HepG2 (cell line): ENCODE data around the gene ADCY9. TPM values are rescaled to one million over a fixed set of nuclear protein-coding genes. Genes with fewer than 3 reads are reported as not detected.

Experiments
- ARHGAP35 ChIP-seq: sonication (generic); formaldehyde crosslinking; IDR thresholded peaks from 2 replicates; pipeline ENCODE4 v1.9.0; 2022; ENCODE audit warnings: mild to moderate bottlenecking, inconsistent platforms, moderate library complexity, missing genetic modification reagents, borderline replicate concordance
- BORCS8-MEF2B ChIP-seq: sonication (generic); formaldehyde crosslinking; IDR thresholded peaks from 2 replicates; pipeline ENCODE4 v1.8.0; 2022; ENCODE audit warnings: mild to moderate bottlenecking, missing genetic modification reagents
- CREM ChIP-seq, 2 experiments: sonication (generic) in 1 of 2; formaldehyde crosslinking in 1 of 2; IDR thresholded peaks; 2 replicates each; pipeline versions ENCODE4 v1.4.0 to v1.6.1; 2016 to 2020; ENCODE audit warnings: antibody characterized with exemption in 1 of 2, mild to moderate bottlenecking in 1 of 2, missing genetic modification reagents in 1 of 2
- HNRNPLL ChIP-seq: fragments of 200-400 bp; formaldehyde crosslinking; IDR thresholded peaks from 2 replicates; pipeline ENCODE4 v1.6.1; 2017; ENCODE audit warnings: mild to moderate bottlenecking, low read depth, low read length; ENCODE audit not compliant: poor library complexity, severe bottlenecking
- JUN ChIP-seq: sonication (generic); formaldehyde crosslinking; IDR thresholded peaks from 2 replicates; pipeline ENCODE4 v1.4.0; 2020; ENCODE audit warnings: mild to moderate bottlenecking, missing genetic modification reagents
- MYPOP ChIP-seq: sonication (generic); formaldehyde crosslinking; IDR thresholded peaks from 2 replicates; pipeline ENCODE4 v1.8.1; 2023; ENCODE audit warnings: mild to moderate bottlenecking, moderate library complexity, missing genetic modification reagents
- NKX3-1 ChIP-seq: sonication (generic); formaldehyde crosslinking; IDR thresholded peaks from 2 replicates; pipeline ENCODE4 v1.5.0; 2020; ENCODE audit warnings: missing genetic modification reagents
- PLSCR1 ChIP-seq: sonication (generic); formaldehyde crosslinking; IDR thresholded peaks from 2 replicates; pipeline ENCODE4 v1.5.0; 2020; ENCODE audit warnings: missing genetic modification reagents, mild to moderate bottlenecking, borderline replicate concordance
- TBP ChIP-seq: sonication (generic); formaldehyde crosslinking; IDR thresholded peaks from 2 replicates; pipeline ENCODE4 v1.5.0; 2020; ENCODE audit warnings: missing genetic modification reagents
- ZMYM4 ChIP-seq: sonication (generic); formaldehyde crosslinking; IDR thresholded peaks from 2 replicates; pipeline ENCODE4 v1.8.1; 2023; ENCODE audit warnings: mild to moderate bottlenecking, missing genetic modification reagents
- ZNF17 ChIP-seq: sonication (generic); formaldehyde crosslinking; IDR thresholded peaks from 2 replicates; pipeline ENCODE4 v1.5.0; 2020; ENCODE audit warnings: mild to moderate bottlenecking, missing genetic modification reagents
- ZNF256 ChIP-seq: sonication (generic); formaldehyde crosslinking; conservative IDR thresholded peaks from 2 replicates; pipeline ENCODE4 v1.4.0; 2020; ENCODE audit warnings: missing genetic modification reagents
- ZNF432 ChIP-seq: sonication (generic); formaldehyde crosslinking; IDR thresholded peaks from 2 replicates; pipeline ENCODE4 v1.5.0; 2020; ENCODE audit warnings: missing genetic modification reagents, mild to moderate bottlenecking, borderline replicate concordance
- ZNF543 ChIP-seq: sonication (generic); formaldehyde crosslinking; IDR thresholded peaks from 2 replicates; pipeline ENCODE4 v1.4.0; 2020; ENCODE audit warnings: mild to moderate bottlenecking, missing genetic modification reagents
- ZNF605 ChIP-seq: sonication (generic); formaldehyde crosslinking; IDR thresholded peaks from 2 replicates; pipeline ENCODE4 v1.8.0; 2022; ENCODE audit warnings: mild to moderate bottlenecking, missing genetic modification reagents
- polyA plus RNA-seq, 8 experiments: library from polyadenylated mRNA; depleted of rRNA in 3 of 8; stranded (reverse) in 7 of 8; unstranded in 1 of 8; fragments of >200 nt; fragmentation: Illumina TruSeq in 4 of 8; extraction: Trizol in 4 of 8; gene quantifications; 2 replicates each; pipeline versions ENCODE4 v1.2.1 to v1.2.3, GENCODE V29; 2011 to 2016; ENCODE audit warnings: low read depth in 4 of 8, missing spikeins in 1 of 8, mixed read lengths in 1 of 8; ENCODE audit not compliant: insufficient read depth in 1 of 8
- total RNA-seq, 5 experiments: library from RNA; depleted of rRNA; stranded (reverse); fragments of >200 nt; fragmentation: Illumina TruSeq; extraction: Trizol; gene quantifications; 2 replicates each; pipeline ENCODE4 v1.2.3, GENCODE V29; 2016; ENCODE audit warnings: low read depth in 1 of 5
- TF ChIP-seq, protein P1 (sequence below): sonication (generic); formaldehyde crosslinking; IDR thresholded peaks from 2 replicates; pipeline ENCODE4 v1.5.0; 2020; ENCODE audit warnings: mild to moderate bottlenecking, missing genetic modification reagents, borderline replicate concordance
- TF ChIP-seq, protein P2 (sequence below): sonication (generic); formaldehyde crosslinking; IDR thresholded peaks from 2 replicates; pipeline ENCODE4 v1.4.0; 2020; ENCODE audit warnings: missing genetic modification reagents, borderline replicate concordance

The ADCY9 gene
- total and polyA plus RNA-seq, 2 of the 13 experiments (the other 11 are each of a cell fraction or from before 2014, with no cell fraction given): 11.2 to 13.9 TPM

GRCh38 chr16:4157376-4157825, 41.2 kb upstream of the ADCY9 start (continued):
- no peak for TF ChIP-seq ZNF256
- 0 out of 2 replicates have a peak, but pooled peaks have one; percentile 35 for TF ChIP-seq ZNF543 (CRISPR knock-in tag)
- TF ChIP-seq, protein P1, sequence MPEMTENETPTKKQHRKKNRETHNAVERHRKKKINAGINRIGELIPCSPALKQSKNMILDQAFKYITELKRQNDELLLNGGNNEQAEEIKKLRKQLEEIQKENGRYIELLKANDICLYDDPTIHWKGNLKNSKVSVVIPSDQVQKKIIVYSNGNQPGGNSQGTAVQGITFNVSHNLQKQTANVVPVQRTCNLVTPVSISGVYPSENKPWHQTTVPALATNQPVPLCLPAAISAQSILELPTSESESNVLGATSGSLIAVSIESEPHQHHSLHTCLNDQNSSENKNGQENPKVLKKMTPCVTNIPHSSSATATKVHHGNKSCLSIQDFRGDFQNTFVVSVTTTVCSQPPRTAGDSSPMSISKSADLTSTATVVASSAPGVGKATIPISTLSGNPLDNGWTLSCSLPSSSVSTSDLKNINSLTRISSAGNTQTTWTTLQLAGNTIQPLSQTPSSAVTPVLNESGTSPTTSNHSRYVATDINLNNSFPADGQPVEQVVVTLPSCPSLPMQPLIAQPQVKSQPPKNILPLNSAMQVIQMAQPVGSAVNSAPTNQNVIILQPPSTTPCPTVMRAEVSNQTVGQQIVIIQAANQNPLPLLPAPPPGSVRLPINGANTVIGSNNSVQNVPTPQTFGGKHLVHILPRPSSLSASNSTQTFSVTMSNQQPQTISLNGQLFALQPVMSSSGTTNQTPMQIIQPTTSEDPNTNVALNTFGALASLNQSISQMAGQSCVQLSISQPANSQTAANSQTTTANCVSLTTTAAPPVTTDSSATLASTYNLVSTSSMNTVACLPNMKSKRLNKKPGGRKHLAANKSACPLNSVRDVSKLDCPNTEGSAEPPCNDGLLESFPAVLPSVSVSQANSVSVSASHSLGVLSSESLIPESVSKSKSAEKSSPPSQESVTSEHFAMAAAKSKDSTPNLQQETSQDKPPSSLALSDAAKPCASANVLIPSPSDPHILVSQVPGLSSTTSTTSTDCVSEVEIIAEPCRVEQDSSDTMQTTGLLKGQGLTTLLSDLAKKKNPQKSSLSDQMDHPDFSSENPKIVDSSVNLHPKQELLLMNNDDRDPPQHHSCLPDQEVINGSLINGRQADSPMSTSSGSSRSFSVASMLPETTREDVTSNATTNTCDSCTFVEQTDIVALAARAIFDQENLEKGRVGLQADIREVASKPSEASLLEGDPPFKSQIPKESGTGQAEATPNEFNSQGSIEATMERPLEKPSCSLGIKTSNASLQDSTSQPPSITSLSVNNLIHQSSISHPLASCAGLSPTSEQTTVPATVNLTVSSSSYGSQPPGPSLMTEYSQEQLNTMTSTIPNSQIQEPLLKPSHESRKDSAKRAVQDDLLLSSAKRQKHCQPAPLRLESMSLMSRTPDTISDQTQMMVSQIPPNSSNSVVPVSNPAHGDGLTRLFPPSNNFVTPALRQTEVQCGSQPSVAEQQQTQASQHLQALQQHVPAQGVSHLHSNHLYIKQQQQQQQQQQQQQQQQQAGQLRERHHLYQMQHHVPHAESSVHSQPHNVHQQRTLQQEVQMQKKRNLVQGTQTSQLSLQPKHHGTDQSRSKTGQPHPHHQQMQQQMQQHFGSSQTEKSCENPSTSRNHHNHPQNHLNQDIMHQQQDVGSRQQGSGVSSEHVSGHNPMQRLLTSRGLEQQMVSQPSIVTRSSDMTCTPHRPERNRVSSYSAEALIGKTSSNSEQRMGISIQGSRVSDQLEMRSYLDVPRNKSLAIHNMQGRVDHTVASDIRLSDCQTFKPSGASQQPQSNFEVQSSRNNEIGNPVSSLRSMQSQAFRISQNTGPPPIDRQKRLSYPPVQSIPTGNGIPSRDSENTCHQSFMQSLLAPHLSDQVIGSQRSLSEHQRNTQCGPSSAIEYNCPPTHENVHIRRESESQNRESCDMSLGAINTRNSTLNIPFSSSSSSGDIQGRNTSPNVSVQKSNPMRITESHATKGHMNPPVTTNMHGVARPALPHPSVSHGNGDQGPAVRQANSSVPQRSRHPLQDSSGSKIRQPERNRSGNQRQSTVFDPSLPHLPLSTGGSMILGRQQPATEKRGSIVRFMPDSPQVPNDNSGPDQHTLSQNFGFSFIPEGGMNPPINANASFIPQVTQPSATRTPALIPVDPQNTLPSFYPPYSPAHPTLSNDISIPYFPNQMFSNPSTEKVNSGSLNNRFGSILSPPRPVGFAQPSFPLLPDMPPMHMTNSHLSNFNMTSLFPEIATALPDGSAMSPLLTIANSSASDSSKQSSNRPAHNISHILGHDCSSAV (CRISPR knock-in tag): no peak
- no peak for TF ChIP-seq TBP (CRISPR knock-in tag)
- no peak for TF ChIP-seq ZNF432 (CRISPR knock-in tag)
- peak; percentile 42; the same call in 1 of the 2 replicates for TF ChIP-seq ZMYM4 (CRISPR knock-in tag)
- no peak for TF ChIP-seq ZNF605 (CRISPR knock-in tag)
- no peak for TF ChIP-seq MYPOP (CRISPR knock-in tag)
- TF ChIP-seq HNRNPLL: no peak
- TF ChIP-seq NKX3-1 (CRISPR knock-in tag): no peak
- TF ChIP-seq PLSCR1: no peak
- no peak for TF ChIP-seq BORCS8-MEF2B (CRISPR knock-in tag)
- TF ChIP-seq ZNF17 (CRISPR knock-in tag): no peak
- TF ChIP-seq, protein P2, sequence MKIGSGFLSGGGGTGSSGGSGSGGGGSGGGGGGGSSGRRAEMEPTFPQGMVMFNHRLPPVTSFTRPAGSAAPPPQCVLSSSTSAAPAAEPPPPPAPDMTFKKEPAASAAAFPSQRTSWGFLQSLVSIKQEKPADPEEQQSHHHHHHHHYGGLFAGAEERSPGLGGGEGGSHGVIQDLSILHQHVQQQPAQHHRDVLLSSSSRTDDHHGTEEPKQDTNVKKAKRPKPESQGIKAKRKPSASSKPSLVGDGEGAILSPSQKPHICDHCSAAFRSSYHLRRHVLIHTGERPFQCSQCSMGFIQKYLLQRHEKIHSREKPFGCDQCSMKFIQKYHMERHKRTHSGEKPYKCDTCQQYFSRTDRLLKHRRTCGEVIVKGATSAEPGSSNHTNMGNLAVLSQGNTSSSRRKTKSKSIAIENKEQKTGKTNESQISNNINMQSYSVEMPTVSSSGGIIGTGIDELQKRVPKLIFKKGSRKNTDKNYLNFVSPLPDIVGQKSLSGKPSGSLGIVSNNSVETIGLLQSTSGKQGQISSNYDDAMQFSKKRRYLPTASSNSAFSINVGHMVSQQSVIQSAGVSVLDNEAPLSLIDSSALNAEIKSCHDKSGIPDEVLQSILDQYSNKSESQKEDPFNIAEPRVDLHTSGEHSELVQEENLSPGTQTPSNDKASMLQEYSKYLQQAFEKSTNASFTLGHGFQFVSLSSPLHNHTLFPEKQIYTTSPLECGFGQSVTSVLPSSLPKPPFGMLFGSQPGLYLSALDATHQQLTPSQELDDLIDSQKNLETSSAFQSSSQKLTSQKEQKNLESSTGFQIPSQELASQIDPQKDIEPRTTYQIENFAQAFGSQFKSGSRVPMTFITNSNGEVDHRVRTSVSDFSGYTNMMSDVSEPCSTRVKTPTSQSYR (CRISPR knock-in tag): no peak
- TF ChIP-seq ARHGAP35 (CRISPR knock-in tag): no peak
- TF ChIP-seq CREM (IDR thresholded peaks at IDR 0.05): peak; percentile 35; the same call in 1 of the 2 replicates
- TF ChIP-seq CREM (CRISPR knock-in tag; IDR thresholded peaks at IDR 0.05): no peak
- no peak for TF ChIP-seq JUN (CRISPR knock-in tag)
